H9 (cell line): ENCODE data around the gene ARMS2. TPM values are rescaled to one million over a fixed set of nuclear protein-coding genes. Genes with fewer than 3 reads are reported as not detected.

Experiments used
- DNase-seq: peaks from one replicate; pipeline ENCODE4 v3.0.0-alpha.2; 2017
- H2AFZ ChIP-seq: one replicate; pipeline ENCODE4 v1.6.1; 2013; ENCODE audit warnings: mild to moderate bottlenecking, low read length, control low read depth, moderate library complexity
- H2AK5ac ChIP-seq: 2 replicates; pipeline ENCODE4 v1.6.1; 2013; ENCODE audit warnings: low read length, control low read depth, mixed read lengths; ENCODE audit not compliant: insufficient read length
- H2BK120ac ChIP-seq: one replicate; pipeline ENCODE4 v1.6.1; 2013; ENCODE audit warnings: low read depth, mild to moderate bottlenecking, low read length, control low read depth, inconsistent platforms; ENCODE audit not compliant: poor library complexity, severe bottlenecking
- H2BK12ac ChIP-seq: 2 replicates; pipeline ENCODE4 v1.6.1; 2013; ENCODE audit warnings: low read length, control low read depth, mixed read lengths, low read depth; ENCODE audit not compliant: insufficient read length
- H2BK15ac ChIP-seq: 2 replicates; pipeline ENCODE4 v1.6.1; 2013; ENCODE audit warnings: low read depth, low read length, control low read depth
- H2BK20ac ChIP-seq: one replicate; pipeline ENCODE4 v1.6.1; 2013; ENCODE audit warnings: low read depth, mild to moderate bottlenecking, low read length, control low read depth, inconsistent platforms; ENCODE audit not compliant: poor library complexity, severe bottlenecking
- H2BK5ac ChIP-seq: 2 replicates; pipeline ENCODE4 v1.6.1; 2013; ENCODE audit warnings: low read length, control low read depth, mixed read lengths; ENCODE audit not compliant: insufficient read length
- H3K14ac ChIP-seq: 2 replicates; pipeline ENCODE4 v1.6.1; 2013; ENCODE audit warnings: low read length, control low read depth; ENCODE audit not compliant: insufficient read depth
- H3K18ac ChIP-seq: 2 replicates; pipeline ENCODE4 v1.6.1; 2013; ENCODE audit warnings: low read depth, mild to moderate bottlenecking, mixed read lengths, low read length, control low read depth; ENCODE audit not compliant: insufficient read length
- H3K23ac ChIP-seq: 2 replicates; pipeline ENCODE4 v1.6.1; 2013; ENCODE audit warnings: low read length, control low read depth, mixed read lengths, low read depth; ENCODE audit not compliant: insufficient read length
- H3K23me2 ChIP-seq: 2 replicates; pipeline ENCODE4 v1.6.1; 2013; ENCODE audit warnings: low read depth, mild to moderate bottlenecking, mixed read lengths, low read length, control low read depth; ENCODE audit not compliant: insufficient read length, poor library complexity, severe bottlenecking
- H3K27ac ChIP-seq: 2 replicates; pipeline ENCODE4 v1.5.1; 2013; ENCODE audit warnings: low read length, control low read depth, mixed read lengths, low read depth; ENCODE audit not compliant: insufficient read length
- H3K27me3 ChIP-seq: 2 replicates; pipeline ENCODE4 v1.6.1; 2013; ENCODE audit warnings: low read length, control low read depth, inconsistent platforms; ENCODE audit not compliant: insufficient read depth
- H3K4ac ChIP-seq: 2 replicates; pipeline ENCODE4 v1.6.1; 2013; ENCODE audit warnings: low read depth, mild to moderate bottlenecking, control low read depth, inconsistent platforms, low read length, moderate library complexity
- H3K4me1 ChIP-seq: 2 replicates; pipeline ENCODE4 v1.6.1; 2013; ENCODE audit warnings: low read length, control low read depth, inconsistent platforms; ENCODE audit not compliant: insufficient read depth
- H3K4me2 ChIP-seq: 2 replicates; pipeline ENCODE4 v1.6.1; 2013; ENCODE audit warnings: low read length, control low read depth, mixed read lengths; ENCODE audit not compliant: insufficient read length, insufficient read depth
- H3K56ac ChIP-seq: 2 replicates; pipeline ENCODE4 v1.6.1; 2013; ENCODE audit warnings: low read depth, mild to moderate bottlenecking, mixed read lengths, low read length, control low read depth; ENCODE audit not compliant: insufficient read length
- H3K79me1 ChIP-seq: 2 replicates; pipeline ENCODE4 v1.6.1; 2013; ENCODE audit warnings: low read depth, mild to moderate bottlenecking, moderate library complexity, low read length, control low read depth, inconsistent platforms; ENCODE audit not compliant: insufficient read depth, poor library complexity, severe bottlenecking
- H3K79me2 ChIP-seq: 2 replicates; pipeline ENCODE4 v1.6.1; 2013; ENCODE audit warnings: low read length, control low read depth, inconsistent platforms; ENCODE audit not compliant: insufficient read depth
- H3K9ac ChIP-seq: 2 replicates; pipeline ENCODE4 v1.6.1; 2013; ENCODE audit warnings: low read length, control low read depth, mixed read lengths; ENCODE audit not compliant: insufficient read length; ENCODE audit errors: extremely low read depth
- H3K9me3 ChIP-seq: one replicate; pipeline ENCODE4 v1.6.1; 2013; ENCODE audit warnings: low read depth, low read length, inconsistent platforms; ENCODE audit not compliant: control insufficient read depth
- H3T11ph ChIP-seq: one replicate; pipeline ENCODE4 v1.6.1; 2013; ENCODE audit warnings: mild to moderate bottlenecking, low read length, control low read depth, inconsistent platforms
- H4K20me1 ChIP-seq: one replicate; pipeline ENCODE4 v1.6.1; 2013; ENCODE audit not compliant: control insufficient read depth, insufficient read length, insufficient read depth
- H4K5ac ChIP-seq: 2 replicates; pipeline ENCODE4 v1.6.1; 2013; ENCODE audit warnings: low read depth, mild to moderate bottlenecking, mixed read lengths, low read length, control low read depth; ENCODE audit not compliant: insufficient read length
- H4K8ac ChIP-seq: replicated peaks from 2 replicates; pipeline ENCODE4 v1.6.1; 2013; ENCODE audit warnings: low read length, control low read depth, mixed read lengths, low read depth; ENCODE audit not compliant: insufficient read length
- H4K91ac ChIP-seq: 2 replicates; pipeline ENCODE4 v1.6.1; 2013; ENCODE audit warnings: low read depth, mild to moderate bottlenecking, moderate library complexity, mixed read lengths, low read length, control low read depth; ENCODE audit not compliant: insufficient read length
- H3K27ac Mint-ChIP-seq, 3 experiments: 2 replicates in 2 of 3; 3 replicates in 1 of 3; pipeline ENCODE4 v1.8.0; 2020 to 2021; ENCODE audit warnings: mixed read lengths in 3 of 3, mild to moderate bottlenecking in 1 of 3, moderate library complexity in 1 of 3
- H3K27me3 Mint-ChIP-seq: 2 replicates; pipeline ENCODE4 v1.8.0; 2021; ENCODE audit warnings: low read depth, mild to moderate bottlenecking, moderate library complexity, mixed read lengths
- H3K36me3 Mint-ChIP-seq, 3 experiments: 2 replicates in 2 of 3; 3 replicates in 1 of 3; pipeline ENCODE4 v1.8.0; 2020 to 2021; ENCODE audit warnings: low read depth in 3 of 3, mixed read lengths in 3 of 3; ENCODE audit not compliant: insufficient read depth in 1 of 3
- H3K4me1 Mint-ChIP-seq, 2 experiments: 2 replicates each; pipeline ENCODE4 v1.8.0; 2020; ENCODE audit warnings: mixed read lengths in 2 of 2
- H3K4me3 Mint-ChIP-seq, 2 experiments: 2 replicates in 1 of 2; 3 replicates in 1 of 2; pipeline ENCODE4 v1.8.0; 2020 to 2021; ENCODE audit warnings: mild to moderate bottlenecking in 2 of 2, mixed read lengths in 2 of 2, moderate library complexity in 1 of 2
- H3K9me3 Mint-ChIP-seq, 2 experiments: 2 replicates in 1 of 2; 3 replicates in 1 of 2; pipeline ENCODE4 v1.8.0; 2020; ENCODE audit warnings: mild to moderate bottlenecking in 2 of 2, mixed read lengths in 2 of 2, moderate library complexity in 1 of 2
- CTCF ChIP-seq: fragments of 200-600 bp; sonication (generic); conservative IDR thresholded peaks from 3 replicates; pipeline ENCODE4 v1.8.0; 2021; ENCODE audit warnings: antibody characterized with exemption, mild to moderate bottlenecking
- WGBS: extraction: QIAGEN DNeasy Blood & Tissue Kit; methylation state at CpG from one replicate; pipeline ENCODE4 v1.1.7; 2013; ENCODE audit warnings: missing lambda C conversion rate, low lambda C conversion rate, mixed read lengths; ENCODE audit not compliant: insufficient read length; ENCODE audit errors: extremely low coverage; 5-methylcytosine and 5-hydroxymethylcytosine counted together
- total RNA-seq: library from RNA; stranded (reverse); gene quantifications from 2 replicates; pipeline ENCODE4 v1.2.1, GENCODE V29; 2021

Gene ARMS2
- total RNA-seq, 1 experiment from 2014 or later = not detected

- Histone ChIP-seq H3K23me2 (peaks cover 17% of the 10 kb centered on the region), H3K9ac (no peak overlapping the region), H3K56ac (no peak overlapping the region), H2BK12ac (no peak overlapping the region), H3K27ac (no peak overlapping the region), H3K4ac (no peak overlapping the region), H4K91ac (no peak overlapping the region), H3K4me1 (no peaks in the 10 kb centered on the region), H3T11ph (no peak overlapping the region), H3K79me1 (no peaks in the 10 kb centered on the region), H3K27me3 (peaks cover 30% of the 10 kb centered on the region), H2BK120ac (no peak overlapping the region), H2AFZ (no peak overlapping the region), H2AK5ac (no peak overlapping the region), H3K18ac (no peak overlapping the region), H3K79me2 (no peaks in the 10 kb centered on the region), H2BK15ac (no peak overlapping the region), H3K9me3 (no peaks in the 10 kb centered on the region), H2BK5ac (no peak overlapping the region), H3K14ac (no peak overlapping the region), H4K8ac (no peak overlapping the region), H4K20me1 (no peaks in the 10 kb centered on the region), H3K4me2 (peak overlapping the region; percentile 61), H3K23ac (no peak overlapping the region), H4K5ac (no peak overlapping the region), H2BK20ac (no peak overlapping the region)
- no CpG with 5 or more reads among the region's 47 CpGs for WGBS
- no peak overlapping the region for H3K27ac Mint-ChIP-seq
- TF ChIP-seq CTCF = no peak
- H3K4me3 Mint-ChIP-seq = peak overlapping the region; percentile 64 to 81
- no peaks in the 10 kb centered on the region; a peak in 2 of 5 replicates for H3K9me3 Mint-ChIP-seq
- DNase-seq = no peak
- H3K4me1 Mint-ChIP-seq = peaks cover 19 to 35% of the 10 kb centered on the region in 2 experiments
- H3K27me3 Mint-ChIP-seq = peaks cover 84% of the 10 kb centered on the region
- 0 out of 7 replicates have a peak, but pooled peaks cover 0 to 3% (median 0%) of the 10 kb centered on the region in 3 experiments for H3K36me3 Mint-ChIP-seq
Measured at GRCh38 chr10:122462533-122463465, 8.3 kb downstream of the ARMS2 start.
